Mammary epithelial cell (primary cell): ENCODE data around the gene WDR53.

Experiments
- CTCF ChIP-seq, 2 donors: IDR thresholded peaks in 1 of 2; conservative IDR thresholded peaks in 1 of 2; 2 replicates each; pipeline ENCODE4 v1.5.1; 2011 to 2012; ENCODE audit warnings: inconsistent platforms in 2 of 2, low read length in 2 of 2, mild to moderate bottlenecking in 2 of 2, control low read depth in 1 of 2, low read depth in 1 of 2; ENCODE audit not compliant: insufficient read depth in 1 of 2; ENCODE audit errors: extremely low read depth in 1 of 2
- EZH2 ChIP-seq: IDR thresholded peaks from 2 replicates; pipeline ENCODE4 v1.6.1; 2012; ENCODE audit warnings: low read length, inconsistent platforms, borderline replicate concordance

GRCh38 chr3:196519718-196520082 lies 48.7 kb downstream of the WDR53 start:
- TF ChIP-seq CTCF (conservative IDR thresholded peaks at IDR 0.05 in 1 of 2, IDR thresholded peaks at IDR 0.05 in 1 of 2; ENCODE audit: extremely low read depth in 1 of 2, insufficient read depth in 1 of 2, low read depth in 1 of 2, low read length in 2 of 2) (no peak), EZH2 (no peak)
